COR-L47 (cell line): ENCODE data around the gene PEAK3.
A peak's percentile ranks its signal among the peaks of the same experiment; 100 is the strongest.
"Not testable (repeated sequence)": the region's sequence is repeated elsewhere in the genome, so short reads cannot be mapped to it uniquely, and the experiment has no call there.

Experiments used
- DNase-seq: peaks from one replicate; lab custom pipeline; 2025; lab: John Stamatoyannopoulos, UW

Gene PEAK3

GRCh38 chr19:2288818-2289713 lies 7.1 kb upstream of the PEAK3 start:
- DNase-seq: no peak

- no peak for DNase-seq
These were observed 6.4 kb upstream of the PEAK3 start for GRCh38 chr19:2288338-2288817.

- no peak for DNase-seq
These were observed 5.8 kb upstream of the PEAK3 start for GRCh38 chr19:2287585-2288337.

- DNase-seq: no peak
These were observed 4.6 kb upstream of the PEAK3 start for GRCh38 chr19:2286402-2287140.

- DNase-seq: no peak
These were observed 2.0 kb upstream of the PEAK3 start for GRCh38 chr19:2283835-2284507.

- no peak for DNase-seq
These were observed 875 bp upstream of the PEAK3 start for GRCh38 chr19:2282862-2283237.

GRCh38 chr19:2281265-2282061 lies 512 bp downstream of the PEAK3 start:
- DNase-seq: not testable (repeated sequence)

- no peak for DNase-seq
These were observed 1.2 kb downstream of the PEAK3 start for GRCh38 chr19:2280633-2281264.

GRCh38 chr19:2278459-2279158 lies 3.4 kb downstream of the PEAK3 start:
- no peak for DNase-seq

GRCh38 chr19:2277138-2277537 lies 4.8 kb downstream of the PEAK3 start:
- no peak for DNase-seq

- no peak for DNase-seq
These were observed 5.5 kb downstream of the PEAK3 start for GRCh38 chr19:2276429-2276986.

- no peak for DNase-seq
These were observed 6.2 kb downstream of the PEAK3 start for GRCh38 chr19:2275588-2276428.

GRCh38 chr19:2274931-2275535 lies 6.9 kb downstream of the PEAK3 start:
- DNase-seq: peak; percentile 76

GRCh38 chr19:2274185-2274711 lies 7.7 kb downstream of the PEAK3 start:
- no peak for DNase-seq

- peak; percentile 46 for DNase-seq
These were observed 8.4 kb downstream of the PEAK3 start for GRCh38 chr19:2273356-2274184.

- DNase-seq: no peak
These were observed 10.5 kb downstream of the PEAK3 start for GRCh38 chr19:2271234-2272103.
